HCT116 (cell line): Measurements from ENCODE around the gene GCSAM. TPM values are rescaled to one million over a fixed set of nuclear protein-coding genes. Genes with fewer than 3 reads are reported as not detected.

Experiments
- ATF3 ChIP-seq: IDR thresholded peaks from 2 replicates; pipeline ENCODE4 v1.6.1; 2012
- CEBPB ChIP-seq: IDR thresholded peaks from 2 replicates; pipeline ENCODE4 v1.6.1; 2012; ENCODE audit warnings: low read depth
- CTCF ChIP-seq, 3 experiments: fragments of 200-600 bp in 1 of 3; sonication (generic) in 1 of 3; IDR thresholded peaks in 2 of 3; conservative IDR thresholded peaks in 1 of 3; 2 replicates each; pipeline ENCODE4 v1.5.1; 2012 to 2017; ENCODE audit warnings: low read depth in 2 of 3, low read length in 2 of 3, antibody characterized with exemption in 1 of 3, borderline replicate concordance in 1 of 3, control low read depth in 1 of 3, mild to moderate bottlenecking in 1 of 3, mixed read lengths in 1 of 3, mixed run types in 1 of 3, moderate library complexity in 1 of 3; ENCODE audit not compliant: insufficient read depth in 1 of 3
- JUND ChIP-seq: IDR thresholded peaks from 2 replicates; pipeline ENCODE4 v1.6.1; 2012
- POLR2AphosphoS5 ChIP-seq: IDR thresholded peaks from 2 replicates; pipeline ENCODE4 v1.6.1; 2011; ENCODE audit warnings: mild to moderate bottlenecking, low read depth, low read length, moderate library complexity
- REST ChIP-seq: IDR thresholded peaks from 2 replicates; pipeline ENCODE4 v1.6.1; 2012; ENCODE audit warnings: low read depth
- SRF ChIP-seq: IDR thresholded peaks from 2 replicates; pipeline ENCODE4 v1.6.1; 2012; ENCODE audit warnings: low read depth
- YY1 ChIP-seq: IDR thresholded peaks from 2 replicates; pipeline ENCODE4 v1.6.1; 2011; ENCODE audit warnings: low read length, low read depth, moderate library complexity, mild to moderate bottlenecking; ENCODE audit not compliant: insufficient replicate concordance; ENCODE audit errors: extremely low read depth
- total RNA-seq: library from RNA; stranded (reverse); gene quantifications from one replicate; pipeline ENCODE4 v1.2.1, GENCODE V29; 2021; ENCODE audit not compliant: unreplicated experiment

GCSAM gene
- total RNA-seq, 1 experiment from 2014 or later = not detected

GRCh38 chr3:112122870-112123269 lies 10.2 kb downstream of the GCSAM start (continued):
- TF ChIP-seq REST (no peak), ATF3 (no peak), CTCF (IDR thresholded peaks at IDR 0.05 in 2 of 3, conservative IDR thresholded peaks at IDR 0.05 in 1 of 3; ENCODE audit: borderline replicate concordance in 1 of 3, insufficient read depth in 1 of 3, low read depth in 2 of 3, low read length in 2 of 3) (no peak), POLR2AphosphoS5 (no peak), YY1 (no peak), SRF (no peak), JUND (no peak), CEBPB (no peak)
- TF ChIP-seq, all 23 proteins: peak for 0
